Epithelial cell of proximal tubule (primary cell): ENCODE measurements around the gene ULK4. TPM values are rescaled to one million over a fixed set of nuclear protein-coding genes. Genes with fewer than 3 reads are reported as not detected.

Source experiments
- DNase-seq: peaks from one replicate; pipeline ENCODE4 v3.0.0-alpha.2; 2011; ENCODE audit warnings: low read depth
- H3K4me3 ChIP-seq: 2 replicates; pipeline ENCODE4 v1.5.1; 2011; ENCODE audit warnings: low read depth, mild to moderate bottlenecking, low read length
- total RNA-seq: library from RNA; depleted of rRNA; stranded (reverse); fragments of >200 nt; gene quantifications from 2 replicates; pipeline ENCODE4 v1.2.3, GENCODE V29; 2015
- TF ChIP-seq, protein P1 (sequence below): conservative IDR thresholded peaks from 2 replicates; pipeline ENCODE4 v1.5.1; 2012; ENCODE audit warnings: low read depth, mild to moderate bottlenecking, low read length

The ULK4 gene
- total RNA-seq, 1 donor from 2014 or later = 2.2 TPM

- TF ChIP-seq, protein P1, sequence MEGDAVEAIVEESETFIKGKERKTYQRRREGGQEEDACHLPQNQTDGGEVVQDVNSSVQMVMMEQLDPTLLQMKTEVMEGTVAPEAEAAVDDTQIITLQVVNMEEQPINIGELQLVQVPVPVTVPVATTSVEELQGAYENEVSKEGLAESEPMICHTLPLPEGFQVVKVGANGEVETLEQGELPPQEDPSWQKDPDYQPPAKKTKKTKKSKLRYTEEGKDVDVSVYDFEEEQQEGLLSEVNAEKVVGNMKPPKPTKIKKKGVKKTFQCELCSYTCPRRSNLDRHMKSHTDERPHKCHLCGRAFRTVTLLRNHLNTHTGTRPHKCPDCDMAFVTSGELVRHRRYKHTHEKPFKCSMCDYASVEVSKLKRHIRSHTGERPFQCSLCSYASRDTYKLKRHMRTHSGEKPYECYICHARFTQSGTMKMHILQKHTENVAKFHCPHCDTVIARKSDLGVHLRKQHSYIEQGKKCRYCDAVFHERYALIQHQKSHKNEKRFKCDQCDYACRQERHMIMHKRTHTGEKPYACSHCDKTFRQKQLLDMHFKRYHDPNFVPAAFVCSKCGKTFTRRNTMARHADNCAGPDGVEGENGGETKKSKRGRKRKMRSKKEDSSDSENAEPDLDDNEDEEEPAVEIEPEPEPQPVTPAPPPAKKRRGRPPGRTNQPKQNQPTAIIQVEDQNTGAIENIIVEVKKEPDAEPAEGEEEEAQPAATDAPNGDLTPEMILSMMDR = no peak
These were observed 657.3 kb downstream of the ULK4 start for GRCh38 chr3:41304593-41304992.

GRCh38 chr3:41302295-41302694, 659.6 kb downstream of the ULK4 start:
- H3K4me3 ChIP-seq = no peak overlapping the region
- no peak for DNase-seq
- TF ChIP-seq, protein P1 = no peak

More at GRCh38 chr3:41304593-41304992, 657.3 kb downstream of the ULK4 start:
- no peak overlapping the region for H3K4me3 ChIP-seq
- DNase-seq = no peak

DNA sequence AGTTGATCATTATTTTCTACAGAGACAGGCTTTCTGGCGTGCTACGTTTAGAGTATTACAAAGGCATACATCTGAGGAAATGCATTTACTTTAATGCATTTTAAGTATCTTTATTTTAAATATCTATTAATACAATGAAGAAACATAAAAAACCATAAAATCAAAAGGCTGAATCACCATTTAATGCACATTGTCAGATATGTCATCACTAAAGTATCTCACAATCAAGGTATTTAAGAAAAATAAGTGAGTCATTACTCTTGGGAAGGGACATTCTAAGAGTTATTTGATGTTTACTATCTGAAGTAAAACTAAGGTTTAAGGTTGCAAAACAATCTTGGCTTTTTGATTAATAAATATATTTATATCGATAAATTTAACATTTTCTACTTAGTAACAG, 660.4 kb downstream of the ULK4 start:
- TF ChIP-seq, protein P1 = no peak
- DNase-seq = no peak
- H3K4me3 ChIP-seq = no peak overlapping the region

- no peak for DNase-seq
- TF ChIP-seq, protein P1 = no peak
- H3K4me3 ChIP-seq = no peak overlapping the region
These were observed 662.9 kb downstream of the ULK4 start for GRCh38 chr3:41299036-41299435.

DNA sequence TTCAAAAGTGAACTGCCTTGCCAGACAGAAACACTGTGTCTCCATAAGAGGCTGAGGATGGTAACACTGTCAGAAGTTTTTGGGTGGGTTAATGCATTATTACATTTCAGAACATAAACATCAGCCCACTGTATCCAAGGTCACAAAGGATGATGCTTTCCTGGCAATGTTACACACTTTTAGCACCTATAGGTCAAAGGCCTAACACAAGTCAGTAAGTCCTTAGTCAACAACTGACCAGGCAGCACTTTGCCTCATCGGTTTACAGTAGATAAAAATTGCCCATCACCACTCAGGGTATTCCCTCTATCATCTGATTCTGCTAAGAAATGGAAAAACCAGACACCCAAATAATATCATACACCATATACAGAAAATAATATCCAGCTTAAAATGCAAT, 664.2 kb downstream of the ULK4 start:
- H3K4me3 ChIP-seq = no peak overlapping the region
- TF ChIP-seq, protein P1 = no peak
- DNase-seq = no peak

- no peak overlapping the region for H3K4me3 ChIP-seq
- TF ChIP-seq, protein P1 = no peak
- DNase-seq = no peak
These were observed 665.3 kb downstream of the ULK4 start for GRCh38 chr3:41296556-41296955.

- DNase-seq = no peak
- no peak overlapping the region for H3K4me3 ChIP-seq
- TF ChIP-seq, protein P1 = no peak
These were observed 666.2 kb downstream of the ULK4 start for GRCh38 chr3:41295740-41296139.
